Kidney (tissue), 14 donors: ENCODE measurements around the gene CPNE7. TPM values are rescaled to one million over a fixed set of nuclear protein-coding genes. Genes with fewer than 3 reads are reported as not detected.

Experiments used
- DNase-seq, 5 donors: peaks; one replicate each; pipeline ENCODE4 v3.0.0-alpha.2; 2013 to 2020
- FAIRE-seq: peaks from 2 replicates; lab custom pipeline; 2012; peaks lifted over from hg19 to GRCh38; lab: Jason Lieb, UNC
- H3K27ac ChIP-seq, 2 donors: one replicate each; pipeline ENCODE4 v1.7.0; 2013; ENCODE audit warnings: low read depth in 2 of 2, low read length in 2 of 2, inconsistent platforms in 1 of 2
- H3K27me3 ChIP-seq: one replicate; pipeline ENCODE4 v1.7.1; 2013; ENCODE audit warnings: low read length, inconsistent platforms; ENCODE audit not compliant: control insufficient read depth, insufficient read depth
- H3K36me3 ChIP-seq, 3 donors: one replicate each; pipeline versions ENCODE4 v1.7.0 to v1.7.1; 2013; ENCODE audit warnings: low read length in 3 of 3, control low read depth in 1 of 3, inconsistent platforms in 1 of 3; ENCODE audit not compliant: insufficient read depth in 3 of 3, control insufficient read depth in 2 of 3
- H3K4me1 ChIP-seq, 3 donors: one replicate each; pipeline versions ENCODE4 v1.7.0 to v1.7.1; 2013; ENCODE audit warnings: low read length in 3 of 3, inconsistent platforms in 1 of 3, low read depth in 1 of 3; ENCODE audit not compliant: control insufficient read depth in 2 of 3, insufficient read depth in 2 of 3
- H3K4me3 ChIP-seq, 3 donors: one replicate each; pipeline versions ENCODE4 v1.7.0 to v1.8.1; 2013; ENCODE audit warnings: low read length in 3 of 3, control low read depth in 1 of 3, inconsistent platforms in 1 of 3
- H3K9ac ChIP-seq, 3 donors: one replicate each; pipeline versions ENCODE4 v1.7.0 to v1.7.1; 2013; ENCODE audit warnings: low read length in 3 of 3, control low read depth in 1 of 3, inconsistent platforms in 1 of 3
- H3K9me3 ChIP-seq, 3 donors: one replicate each; pipeline versions ENCODE4 v1.7.0 to v1.7.1; 2013; ENCODE audit warnings: low read length in 3 of 3, control low read depth in 1 of 3, inconsistent platforms in 1 of 3; ENCODE audit not compliant: control insufficient read depth in 2 of 3, insufficient read depth in 1 of 3
- intact Hi-C: fragments of 100-400 bp; cut with DNase I; formaldehyde crosslinking; loops from one replicate; pipeline ENCODE4 v1.11.1; 2022
- polyA plus RNA-seq: library from polyadenylated mRNA; stranded (reverse); fragments of 350-450 nt; fragmentation: Illumina TruSeq; extraction: RNeasy Lipid Tissue Mini Kit (QIAGEN cat#74804); gene quantifications from one replicate; pipeline ENCODE4 v1.2.3, GENCODE V29; 2014; ENCODE audit warnings: low read depth, low replicate concordance; ENCODE audit not compliant: insufficient read depth
- total RNA-seq: library from RNA; stranded (reverse); fragmentation: NEBNext Ultra II Directional; extraction: Animal tissue kit (Norgen Biotek cat#: 25700); gene quantifications from one replicate; pipeline ENCODE4 v1.2.1, GENCODE V29; 2021
- TF ChIP-seq, protein P1 (sequence below): IDR thresholded peaks from 3 replicates; pipeline ENCODE4 v1.5.1; 2012; ENCODE audit warnings: mild to moderate bottlenecking, moderate library complexity, borderline replicate concordance; ENCODE audit not compliant: insufficient read depth; ENCODE audit errors: extremely low read depth
- donor health status: control.
- donor health status: control.
- donor health status: control.
- donor health status: control.
- donor health status: control.
- donor health status: DM: yes; HTN: yes; CAD: no.
- donor health status: Normal renal cell carcinoma (clear cell type).

The CPNE7 gene
- total and polyA plus RNA-seq, 2 donors from 2014 or later = 1.5 to 13.7 TPM

DNA sequence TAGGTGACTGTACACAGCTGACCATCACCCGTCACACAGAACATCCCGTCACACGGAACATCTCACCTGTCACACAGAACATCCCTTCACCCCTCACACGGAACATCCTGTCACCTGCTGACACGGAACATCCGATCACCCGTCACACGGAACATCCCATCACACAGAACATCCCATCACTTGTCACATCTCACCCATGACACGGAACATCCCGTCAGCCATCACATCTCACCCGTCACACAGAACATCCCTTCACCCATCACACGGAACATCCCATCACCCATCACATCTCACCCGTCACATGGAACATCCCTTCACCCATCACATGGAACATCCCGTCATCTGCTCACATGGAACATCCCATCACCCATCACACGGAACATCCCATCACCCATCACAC, 3.8 kb downstream of the CPNE7 start:
- DNase-seq = no peak

DNA sequence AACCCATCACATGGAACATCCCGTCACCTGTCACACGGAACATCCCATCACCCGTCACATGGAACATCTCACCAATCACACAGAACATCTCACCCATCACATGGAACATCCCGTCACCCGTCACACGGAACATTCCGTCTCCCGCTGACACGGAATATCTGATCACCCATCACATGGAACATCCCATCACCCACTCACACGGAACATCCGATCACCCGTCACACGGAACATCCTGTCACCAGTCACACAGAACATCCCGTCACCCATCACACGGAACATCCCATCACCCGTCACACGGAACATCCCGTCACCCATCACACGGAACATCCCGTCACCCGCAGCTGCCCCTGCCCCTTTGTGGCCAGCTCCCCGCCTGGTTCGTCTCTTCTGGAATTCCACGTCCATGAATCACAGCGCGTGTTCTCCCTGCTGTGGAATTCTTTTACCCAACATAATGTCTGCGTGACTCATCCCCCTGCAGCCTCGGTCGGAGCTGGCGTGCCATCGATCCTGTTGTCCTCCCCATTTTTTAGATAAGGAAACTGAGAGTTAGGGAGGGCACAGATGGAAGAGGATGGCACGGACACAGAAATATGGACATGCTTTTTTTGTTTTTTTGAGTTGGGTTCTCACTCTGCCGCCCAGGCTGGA, 5.6 kb downstream of the CPNE7 start:
- TF ChIP-seq, protein P1, sequence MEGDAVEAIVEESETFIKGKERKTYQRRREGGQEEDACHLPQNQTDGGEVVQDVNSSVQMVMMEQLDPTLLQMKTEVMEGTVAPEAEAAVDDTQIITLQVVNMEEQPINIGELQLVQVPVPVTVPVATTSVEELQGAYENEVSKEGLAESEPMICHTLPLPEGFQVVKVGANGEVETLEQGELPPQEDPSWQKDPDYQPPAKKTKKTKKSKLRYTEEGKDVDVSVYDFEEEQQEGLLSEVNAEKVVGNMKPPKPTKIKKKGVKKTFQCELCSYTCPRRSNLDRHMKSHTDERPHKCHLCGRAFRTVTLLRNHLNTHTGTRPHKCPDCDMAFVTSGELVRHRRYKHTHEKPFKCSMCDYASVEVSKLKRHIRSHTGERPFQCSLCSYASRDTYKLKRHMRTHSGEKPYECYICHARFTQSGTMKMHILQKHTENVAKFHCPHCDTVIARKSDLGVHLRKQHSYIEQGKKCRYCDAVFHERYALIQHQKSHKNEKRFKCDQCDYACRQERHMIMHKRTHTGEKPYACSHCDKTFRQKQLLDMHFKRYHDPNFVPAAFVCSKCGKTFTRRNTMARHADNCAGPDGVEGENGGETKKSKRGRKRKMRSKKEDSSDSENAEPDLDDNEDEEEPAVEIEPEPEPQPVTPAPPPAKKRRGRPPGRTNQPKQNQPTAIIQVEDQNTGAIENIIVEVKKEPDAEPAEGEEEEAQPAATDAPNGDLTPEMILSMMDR = no peak
- Histone ChIP-seq H3K4me1 (peaks cover 0 to 9% (median 0%) of the 10 kb centered on the region in 3 donors), H3K9ac (no peak overlapping the region), H3K36me3 (no peaks in the 10 kb centered on the region), H3K4me3 (no peak overlapping the region), H3K9me3 (no peaks in the 10 kb centered on the region), H3K27me3 (no peaks in the 10 kb centered on the region), H3K27ac (no peak overlapping the region)
- intact Hi-C loops = no loop called here
- FAIRE-seq = no peak
- DNase-seq = peak in 1 of 5 donors; percentile 89

More for the DNA sequence above, 3.8 kb downstream of the CPNE7 start:
- no peak overlapping the region for H3K27ac ChIP-seq
- TF ChIP-seq, protein P1 = no peak
- H3K4me3 ChIP-seq = no peak overlapping the region
- H3K36me3 ChIP-seq = no peaks in the 10 kb centered on the region
- no peaks in the 10 kb centered on the region for H3K27me3 ChIP-seq
- intact Hi-C loops = loop anchor here (10.0 kb wide), 1 partner anchor 65 kb away; no protein-coding TSS in a partner anchor
- no peak for FAIRE-seq
- H3K9me3 ChIP-seq = no peaks in the 10 kb centered on the region
- H3K4me1 ChIP-seq = peaks cover 0 to 13% (median 0%) of the 10 kb centered on the region in 3 donors
- H3K9ac ChIP-seq = no peak overlapping the region

DNA sequence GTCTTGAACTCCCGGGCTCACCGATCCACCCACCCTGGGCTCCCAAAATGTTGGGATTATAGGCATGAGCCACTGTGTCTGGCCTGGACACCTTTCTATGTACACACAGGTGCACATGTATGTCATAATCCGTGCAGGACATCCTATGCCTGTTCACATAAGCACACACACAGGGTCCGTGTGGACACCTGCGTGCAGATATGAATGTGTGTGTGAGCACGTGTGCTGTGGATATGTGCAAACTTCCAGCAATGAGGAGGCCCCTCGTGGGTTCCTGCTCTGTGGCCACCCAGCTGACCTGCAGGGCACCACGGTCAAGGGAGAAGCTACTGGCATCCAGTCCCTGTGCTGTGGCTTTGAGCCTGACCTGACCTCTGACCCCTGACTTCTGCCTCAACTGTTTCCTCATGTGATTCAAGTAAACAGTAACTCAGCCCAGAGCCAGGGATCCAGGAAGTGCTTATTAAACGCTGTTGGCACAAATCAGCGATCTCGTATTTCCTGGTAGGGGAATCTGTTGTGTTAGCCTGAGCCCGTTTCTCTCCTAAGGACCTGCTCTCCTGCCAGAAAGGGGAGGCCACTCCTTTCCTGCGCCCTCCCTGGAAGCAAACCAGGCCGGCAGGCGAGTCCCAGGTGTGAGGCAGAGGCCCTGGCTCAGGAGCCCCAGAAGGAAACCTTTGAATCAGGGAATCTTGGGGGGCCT, 6.5 kb downstream of the CPNE7 start:
- FAIRE-seq = no peak
- Histone ChIP-seq H3K4me1 (peaks cover 0 to 9% (median 0%) of the 10 kb centered on the region in 3 donors), H3K27me3 (no peaks in the 10 kb centered on the region), H3K9ac (no peak overlapping the region), H3K36me3 (no peaks in the 10 kb centered on the region), H3K9me3 (no peaks in the 10 kb centered on the region), H3K27ac (peak overlapping the region; percentile 34 to 62), H3K4me3 (no peak overlapping the region)
- intact Hi-C loops = no loop called here
- peak in 1 of 5 donors; percentile 92 for DNase-seq
- TF ChIP-seq, protein P1 = no peak
